GM18498 (cell line): Measurements from ENCODE around the gene CAPN12.

Experiments
- ATAC-seq: cut with Tn5 transposase; IDR thresholded peaks from one replicate; pipeline ENCODE4 v1.9.1; 2021; ENCODE audit warnings: mild to moderate bottlenecking, moderate library complexity; ENCODE audit not compliant: unreplicated experiment

The CAPN12 gene

GRCh38 chr19:38698225-38699026, 45.8 kb downstream of the CAPN12 start:
- no peak for ATAC-seq

GRCh38 chr19:38697641-38698071, 46.6 kb downstream of the CAPN12 start:
- no peak for ATAC-seq

- no peak for ATAC-seq
Measured at GRCh38 chr19:38697197-38697596, 47.1 kb downstream of the CAPN12 start.

- ATAC-seq: no peak
Measured at GRCh38 chr19:38696729-38697055, 47.6 kb downstream of the CAPN12 start.

GRCh38 chr19:38695832-38696728, 48.2 kb downstream of the CAPN12 start:
- ATAC-seq: no peak

- no peak for ATAC-seq
Measured at GRCh38 chr19:38695317-38695683, 49.0 kb downstream of the CAPN12 start.

GRCh38 chr19:38693380-38694223, 50.7 kb downstream of the CAPN12 start:
- peak; percentile 57 for ATAC-seq

GRCh38 chr19:38692458-38693379, 51.6 kb downstream of the CAPN12 start:
- no peak for ATAC-seq

GRCh38 chr19:38691938-38692457, 52.3 kb downstream of the CAPN12 start:
- no peak for ATAC-seq

- ATAC-seq: no peak
Measured at GRCh38 chr19:38690832-38691231, 53.4 kb downstream of the CAPN12 start.

GRCh38 chr19:38690146-38690545, 54.1 kb downstream of the CAPN12 start:
- no peak for ATAC-seq

GRCh38 chr19:38687837-38688378, 56.4 kb downstream of the CAPN12 start:
- no peak for ATAC-seq

GRCh38 chr19:38686530-38686888, 57.8 kb downstream of the CAPN12 start:
- ATAC-seq: no peak

- ATAC-seq: no peak
Measured at GRCh38 chr19:38685666-38686529, 58.4 kb downstream of the CAPN12 start.

- ATAC-seq: no peak
Measured at GRCh38 chr19:38684862-38685665, 59.2 kb downstream of the CAPN12 start.

GRCh38 chr19:38684078-38684861, 60.0 kb downstream of the CAPN12 start:
- no peak for ATAC-seq
